Uterus (tissue), 2 donors: ENCODE data around the gene INPP5K.

ENCODE experiments used
- CTCF ChIP-seq, 4 experiments: fragments of 200-600 bp in 2 of 4; fragments of 450-650 bp in 2 of 4; sonication (generic) in 2 of 4; IDR thresholded peaks; one replicate each; pipeline ENCODE4 v1.5.1; 2016 to 2019; ENCODE audit warnings: antibody characterized with exemption in 4 of 4, mild to moderate bottlenecking in 2 of 4, moderate library complexity in 1 of 4
- POLR2A ChIP-seq, 2 donors: fragments of 450-650 bp; IDR thresholded peaks; one replicate each; pipeline ENCODE4 v1.6.1; 2016; ENCODE audit warnings: antibody characterized with exemption in 2 of 2, mild to moderate bottlenecking in 1 of 2, moderate library complexity in 1 of 2

GRCh38 chr17:1553354-1554266 lies 37.2 kb upstream of the INPP5K start:
- TF ChIP-seq CTCF (IDR thresholded peaks at IDR 0.05): no peak
- no peak for TF ChIP-seq POLR2A (IDR thresholded peaks at IDR 0.05)
